H9 (cell line): Measurements from ENCODE around the gene RAD18. TPM values are rescaled to one million over a fixed set of nuclear protein-coding genes. Genes with fewer than 3 reads are reported as not detected.

Source experiments
- DNase-seq: peaks from one replicate; pipeline ENCODE4 v3.0.0-alpha.2; 2017
- H2AFZ ChIP-seq: one replicate; pipeline ENCODE4 v1.6.1; 2013; ENCODE audit warnings: mild to moderate bottlenecking, low read length, control low read depth, moderate library complexity
- H2AK5ac ChIP-seq: 2 replicates; pipeline ENCODE4 v1.6.1; 2013; ENCODE audit warnings: low read length, control low read depth, mixed read lengths; ENCODE audit not compliant: insufficient read length
- H2BK120ac ChIP-seq: one replicate; pipeline ENCODE4 v1.6.1; 2013; ENCODE audit warnings: low read depth, mild to moderate bottlenecking, low read length, control low read depth, inconsistent platforms; ENCODE audit not compliant: poor library complexity, severe bottlenecking
- H2BK12ac ChIP-seq: 2 replicates; pipeline ENCODE4 v1.6.1; 2013; ENCODE audit warnings: low read length, control low read depth, mixed read lengths, low read depth; ENCODE audit not compliant: insufficient read length
- H2BK15ac ChIP-seq: 2 replicates; pipeline ENCODE4 v1.6.1; 2013; ENCODE audit warnings: low read depth, low read length, control low read depth
- H2BK20ac ChIP-seq: one replicate; pipeline ENCODE4 v1.6.1; 2013; ENCODE audit warnings: low read depth, mild to moderate bottlenecking, low read length, control low read depth, inconsistent platforms; ENCODE audit not compliant: poor library complexity, severe bottlenecking
- H2BK5ac ChIP-seq: 2 replicates; pipeline ENCODE4 v1.6.1; 2013; ENCODE audit warnings: low read length, control low read depth, mixed read lengths; ENCODE audit not compliant: insufficient read length
- H3K14ac ChIP-seq: 2 replicates; pipeline ENCODE4 v1.6.1; 2013; ENCODE audit warnings: low read length, control low read depth; ENCODE audit not compliant: insufficient read depth
- H3K18ac ChIP-seq: 2 replicates; pipeline ENCODE4 v1.6.1; 2013; ENCODE audit warnings: low read depth, mild to moderate bottlenecking, mixed read lengths, low read length, control low read depth; ENCODE audit not compliant: insufficient read length
- H3K23ac ChIP-seq: 2 replicates; pipeline ENCODE4 v1.6.1; 2013; ENCODE audit warnings: low read length, control low read depth, mixed read lengths, low read depth; ENCODE audit not compliant: insufficient read length
- H3K23me2 ChIP-seq: 2 replicates; pipeline ENCODE4 v1.6.1; 2013; ENCODE audit warnings: low read depth, mild to moderate bottlenecking, mixed read lengths, low read length, control low read depth; ENCODE audit not compliant: insufficient read length, poor library complexity, severe bottlenecking
- H3K27ac ChIP-seq: 2 replicates; pipeline ENCODE4 v1.5.1; 2013; ENCODE audit warnings: low read length, control low read depth, mixed read lengths, low read depth; ENCODE audit not compliant: insufficient read length
- H3K27me3 ChIP-seq: 2 replicates; pipeline ENCODE4 v1.6.1; 2013; ENCODE audit warnings: low read length, control low read depth, inconsistent platforms; ENCODE audit not compliant: insufficient read depth
- H3K4ac ChIP-seq: 2 replicates; pipeline ENCODE4 v1.6.1; 2013; ENCODE audit warnings: low read depth, mild to moderate bottlenecking, control low read depth, inconsistent platforms, low read length, moderate library complexity
- H3K4me1 ChIP-seq: 2 replicates; pipeline ENCODE4 v1.6.1; 2013; ENCODE audit warnings: low read length, control low read depth, inconsistent platforms; ENCODE audit not compliant: insufficient read depth
- H3K4me2 ChIP-seq: 2 replicates; pipeline ENCODE4 v1.6.1; 2013; ENCODE audit warnings: low read length, control low read depth, mixed read lengths; ENCODE audit not compliant: insufficient read length, insufficient read depth
- H3K56ac ChIP-seq: 2 replicates; pipeline ENCODE4 v1.6.1; 2013; ENCODE audit warnings: low read depth, mild to moderate bottlenecking, mixed read lengths, low read length, control low read depth; ENCODE audit not compliant: insufficient read length
- H3K79me1 ChIP-seq: 2 replicates; pipeline ENCODE4 v1.6.1; 2013; ENCODE audit warnings: low read depth, mild to moderate bottlenecking, moderate library complexity, low read length, control low read depth, inconsistent platforms; ENCODE audit not compliant: insufficient read depth, poor library complexity, severe bottlenecking
- H3K79me2 ChIP-seq: 2 replicates; pipeline ENCODE4 v1.6.1; 2013; ENCODE audit warnings: low read length, control low read depth, inconsistent platforms; ENCODE audit not compliant: insufficient read depth
- H3K9ac ChIP-seq: 2 replicates; pipeline ENCODE4 v1.6.1; 2013; ENCODE audit warnings: low read length, control low read depth, mixed read lengths; ENCODE audit not compliant: insufficient read length; ENCODE audit errors: extremely low read depth
- H3K9me3 ChIP-seq: one replicate; pipeline ENCODE4 v1.6.1; 2013; ENCODE audit warnings: low read depth, low read length, inconsistent platforms; ENCODE audit not compliant: control insufficient read depth
- H3T11ph ChIP-seq: one replicate; pipeline ENCODE4 v1.6.1; 2013; ENCODE audit warnings: mild to moderate bottlenecking, low read length, control low read depth, inconsistent platforms
- H4K20me1 ChIP-seq: one replicate; pipeline ENCODE4 v1.6.1; 2013; ENCODE audit not compliant: control insufficient read depth, insufficient read length, insufficient read depth
- H4K5ac ChIP-seq: 2 replicates; pipeline ENCODE4 v1.6.1; 2013; ENCODE audit warnings: low read depth, mild to moderate bottlenecking, mixed read lengths, low read length, control low read depth; ENCODE audit not compliant: insufficient read length
- H4K8ac ChIP-seq: replicated peaks from 2 replicates; pipeline ENCODE4 v1.6.1; 2013; ENCODE audit warnings: low read length, control low read depth, mixed read lengths, low read depth; ENCODE audit not compliant: insufficient read length
- H4K91ac ChIP-seq: 2 replicates; pipeline ENCODE4 v1.6.1; 2013; ENCODE audit warnings: low read depth, mild to moderate bottlenecking, moderate library complexity, mixed read lengths, low read length, control low read depth; ENCODE audit not compliant: insufficient read length
- H3K27ac Mint-ChIP-seq, 3 experiments: 2 replicates in 2 of 3; 3 replicates in 1 of 3; pipeline ENCODE4 v1.8.0; 2020 to 2021; ENCODE audit warnings: mixed read lengths in 3 of 3, mild to moderate bottlenecking in 1 of 3, moderate library complexity in 1 of 3
- H3K27me3 Mint-ChIP-seq: 2 replicates; pipeline ENCODE4 v1.8.0; 2021; ENCODE audit warnings: low read depth, mild to moderate bottlenecking, moderate library complexity, mixed read lengths
- H3K36me3 Mint-ChIP-seq, 3 experiments: 2 replicates in 2 of 3; 3 replicates in 1 of 3; pipeline ENCODE4 v1.8.0; 2020 to 2021; ENCODE audit warnings: low read depth in 3 of 3, mixed read lengths in 3 of 3; ENCODE audit not compliant: insufficient read depth in 1 of 3
- H3K4me1 Mint-ChIP-seq, 2 experiments: 2 replicates each; pipeline ENCODE4 v1.8.0; 2020; ENCODE audit warnings: mixed read lengths in 2 of 2
- H3K4me3 Mint-ChIP-seq, 2 experiments: 2 replicates in 1 of 2; 3 replicates in 1 of 2; pipeline ENCODE4 v1.8.0; 2020 to 2021; ENCODE audit warnings: mild to moderate bottlenecking in 2 of 2, mixed read lengths in 2 of 2, moderate library complexity in 1 of 2
- H3K9me3 Mint-ChIP-seq, 2 experiments: 2 replicates in 1 of 2; 3 replicates in 1 of 2; pipeline ENCODE4 v1.8.0; 2020; ENCODE audit warnings: mild to moderate bottlenecking in 2 of 2, mixed read lengths in 2 of 2, moderate library complexity in 1 of 2
- CTCF ChIP-seq: fragments of 200-600 bp; sonication (generic); conservative IDR thresholded peaks from 3 replicates; pipeline ENCODE4 v1.8.0; 2021; ENCODE audit warnings: antibody characterized with exemption, mild to moderate bottlenecking
- whole genome bisulfite sequencing: extraction: QIAGEN DNeasy Blood & Tissue Kit; methylation state at CpG from one replicate; pipeline ENCODE4 v1.1.7; 2013; ENCODE audit warnings: missing lambda C conversion rate, low lambda C conversion rate, mixed read lengths; ENCODE audit not compliant: insufficient read length; ENCODE audit errors: extremely low coverage; 5-methylcytosine and 5-hydroxymethylcytosine counted together
- total RNA-seq: library from RNA; stranded (reverse); gene quantifications from 2 replicates; pipeline ENCODE4 v1.2.1, GENCODE V29; 2021

The RAD18 gene
- total RNA-seq, 1 experiment from 2014 or later, result 27.8 TPM

GRCh38 chr3:8942115-8942514 is 21.2 kb downstream of the RAD18 start:
- no peak overlapping the region for H2BK12ac ChIP-seq
- peaks cover 13 to 17% of the 10 kb centered on the region in 2 experiments for H3K9me3 Mint-ChIP-seq
- no peaks in the 10 kb centered on the region for H3K4me1 Mint-ChIP-seq
- H3K27ac ChIP-seq, result no peak overlapping the region
- no peak overlapping the region for H3K27ac Mint-ChIP-seq
- H3K23ac ChIP-seq, result no peak overlapping the region
- H3T11ph ChIP-seq, result no peak overlapping the region
- H3K79me1 ChIP-seq, result no peaks in the 10 kb centered on the region
- H3K4me2 ChIP-seq, result no peak overlapping the region
- no peaks in the 10 kb centered on the region for H4K20me1 ChIP-seq
- H2AFZ ChIP-seq, result no peak overlapping the region
- WGBS, result no CpG with 5 or more reads among the region's 4 CpGs
- no peak overlapping the region for H2BK120ac ChIP-seq
- H3K56ac ChIP-seq, result no peak overlapping the region
- no peaks in the 10 kb centered on the region for H3K23me2 ChIP-seq
- no peak overlapping the region for H2BK20ac ChIP-seq
- H3K9me3 ChIP-seq, result no peaks in the 10 kb centered on the region
- H3K4me3 Mint-ChIP-seq, result no peak overlapping the region
- H3K27me3 Mint-ChIP-seq, result no peaks in the 10 kb centered on the region
- no peak overlapping the region for H2BK15ac ChIP-seq
- H3K36me3 Mint-ChIP-seq, result peaks cover 32 to 74% (median 57%) of the 10 kb centered on the region in 3 experiments
- no peak overlapping the region for H4K91ac ChIP-seq
- no peak overlapping the region for H3K18ac ChIP-seq
- no peak overlapping the region for H4K8ac ChIP-seq
- no peak for TF ChIP-seq CTCF
- no peaks in the 10 kb centered on the region for H3K27me3 ChIP-seq
- no peaks in the 10 kb centered on the region for H3K4me1 ChIP-seq
- no peak overlapping the region for H4K5ac ChIP-seq
- no peak overlapping the region for H3K4ac ChIP-seq
- H2BK5ac ChIP-seq, result no peak overlapping the region
- no peak for DNase-seq
- no peaks in the 10 kb centered on the region for H3K79me2 ChIP-seq
- H2AK5ac ChIP-seq, result no peak overlapping the region
- no peak overlapping the region for H3K14ac ChIP-seq
- H3K9ac ChIP-seq, result no peak overlapping the region
